Osteoblast (primary cell): ENCODE data around the gene GLUL. TPM values are rescaled to one million over a fixed set of nuclear protein-coding genes. Genes with fewer than 3 reads are reported as not detected.

Experiments used
- DNase-seq: peaks from one replicate; pipeline ENCODE4 v3.0.0; 2011; ENCODE audit warnings: low spot score, mixed read lengths; ENCODE audit not compliant: insufficient read length; ENCODE audit errors: missing footprints
- H2AFZ ChIP-seq: 2 replicates; pipeline ENCODE4 v1.6.0; 2011; ENCODE audit warnings: mild to moderate bottlenecking, low read length
- H3K27ac ChIP-seq: 2 replicates; pipeline ENCODE4 v1.5.1; 2011; ENCODE audit warnings: mild to moderate bottlenecking, low read depth, low read length, moderate library complexity
- H3K27me3 ChIP-seq: 2 replicates; pipeline ENCODE4 v1.6.0; 2012; ENCODE audit warnings: mild to moderate bottlenecking, control low read depth, inconsistent platforms, low read length, moderate library complexity; ENCODE audit not compliant: insufficient read depth
- H3K36me3 ChIP-seq: 2 replicates; pipeline ENCODE4 v1.5.1; 2011; ENCODE audit warnings: mild to moderate bottlenecking, low read length, control low read depth, moderate library complexity; ENCODE audit not compliant: insufficient read depth
- H3K4me1 ChIP-seq: 2 replicates; pipeline ENCODE4 v1.5.1; 2011; ENCODE audit warnings: mild to moderate bottlenecking, low read length, control low read depth, moderate library complexity; ENCODE audit not compliant: insufficient read depth
- H3K4me2 ChIP-seq: 2 replicates; pipeline ENCODE4 v1.6.0; 2011; ENCODE audit warnings: mild to moderate bottlenecking, low read length; ENCODE audit not compliant: insufficient read depth
- H3K4me3 ChIP-seq: fragments of 200-600 bp; sonication (generic); 3 replicates; pipeline ENCODE4 v1.5.1; 2012; ENCODE audit warnings: mild to moderate bottlenecking, low read length, inconsistent platforms; ENCODE audit not compliant: insufficient read depth
- H3K79me2 ChIP-seq: 2 replicates; pipeline ENCODE4 v1.6.0; 2012; ENCODE audit warnings: mild to moderate bottlenecking, low read length, control low read depth, inconsistent platforms; ENCODE audit not compliant: insufficient read depth
- H3K9me3 ChIP-seq: 2 replicates; pipeline ENCODE4 v1.5.1; 2011; ENCODE audit warnings: low read depth, low read length, control low read depth
- H4K20me1 ChIP-seq: 2 replicates; pipeline ENCODE4 v1.6.0; 2012; ENCODE audit warnings: mild to moderate bottlenecking, low read length, control low read depth; ENCODE audit not compliant: insufficient read depth
- total RNA-seq: library from RNA; depleted of rRNA; stranded (reverse); fragments of >200 nt; gene quantifications from 2 replicates; pipeline ENCODE4 v1.2.3, GENCODE V29; 2012
- TF ChIP-seq, protein P1 (sequence below): IDR thresholded peaks from 2 replicates; pipeline ENCODE4 v1.5.1; 2011; ENCODE audit warnings: mild to moderate bottlenecking, low read depth, low read length, moderate library complexity; ENCODE audit errors: extremely low read depth

The GLUL gene
- total RNA-seq, 1 donor = 259 TPM

GRCh38 chr1:182430263-182431068 is 38.9 kb upstream of the GLUL start:
- H3K27ac ChIP-seq = no peak overlapping the region
- no peaks in the 10 kb centered on the region for H3K9me3 ChIP-seq
- no peak overlapping the region for H3K4me2 ChIP-seq
- no peak overlapping the region for H2AFZ ChIP-seq
- no peaks in the 10 kb centered on the region for H3K36me3 ChIP-seq
- TF ChIP-seq, protein P1, sequence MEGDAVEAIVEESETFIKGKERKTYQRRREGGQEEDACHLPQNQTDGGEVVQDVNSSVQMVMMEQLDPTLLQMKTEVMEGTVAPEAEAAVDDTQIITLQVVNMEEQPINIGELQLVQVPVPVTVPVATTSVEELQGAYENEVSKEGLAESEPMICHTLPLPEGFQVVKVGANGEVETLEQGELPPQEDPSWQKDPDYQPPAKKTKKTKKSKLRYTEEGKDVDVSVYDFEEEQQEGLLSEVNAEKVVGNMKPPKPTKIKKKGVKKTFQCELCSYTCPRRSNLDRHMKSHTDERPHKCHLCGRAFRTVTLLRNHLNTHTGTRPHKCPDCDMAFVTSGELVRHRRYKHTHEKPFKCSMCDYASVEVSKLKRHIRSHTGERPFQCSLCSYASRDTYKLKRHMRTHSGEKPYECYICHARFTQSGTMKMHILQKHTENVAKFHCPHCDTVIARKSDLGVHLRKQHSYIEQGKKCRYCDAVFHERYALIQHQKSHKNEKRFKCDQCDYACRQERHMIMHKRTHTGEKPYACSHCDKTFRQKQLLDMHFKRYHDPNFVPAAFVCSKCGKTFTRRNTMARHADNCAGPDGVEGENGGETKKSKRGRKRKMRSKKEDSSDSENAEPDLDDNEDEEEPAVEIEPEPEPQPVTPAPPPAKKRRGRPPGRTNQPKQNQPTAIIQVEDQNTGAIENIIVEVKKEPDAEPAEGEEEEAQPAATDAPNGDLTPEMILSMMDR = no peak
- no peaks in the 10 kb centered on the region for H3K79me2 ChIP-seq
- no peaks in the 10 kb centered on the region for H4K20me1 ChIP-seq
- H3K4me1 ChIP-seq = no peaks in the 10 kb centered on the region
- no peaks in the 10 kb centered on the region for H3K27me3 ChIP-seq
- no peak for DNase-seq
- H3K4me3 ChIP-seq = no peak overlapping the region

DNA sequence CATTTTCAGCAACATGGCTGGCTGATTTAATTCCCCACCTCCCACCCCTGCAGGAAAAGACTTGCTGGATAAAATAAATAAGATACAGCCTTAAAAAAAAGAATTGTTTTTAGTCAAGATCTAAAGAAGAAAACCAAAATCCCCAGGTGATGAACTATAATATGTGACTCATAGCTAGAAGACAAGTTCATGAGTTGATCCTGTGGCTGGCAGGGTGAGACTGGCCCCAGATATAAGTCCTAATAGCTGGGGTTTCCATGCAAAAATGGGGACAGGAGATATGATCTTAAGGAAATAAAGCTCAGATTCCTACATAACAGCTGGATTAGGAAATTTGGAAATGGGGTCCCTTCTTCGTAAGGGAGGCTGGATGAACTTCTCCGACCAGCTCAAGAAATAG is 36.5 kb upstream of the GLUL start:
- Histone ChIP-seq H3K36me3 (no peaks in the 10 kb centered on the region), H3K79me2 (no peaks in the 10 kb centered on the region), H3K4me1 (no peaks in the 10 kb centered on the region), H3K27me3 (no peaks in the 10 kb centered on the region), H3K9me3 (no peaks in the 10 kb centered on the region), H3K4me3 (no peak overlapping the region), H2AFZ (no peak overlapping the region), H3K27ac (no peak overlapping the region), H3K4me2 (no peak overlapping the region), H4K20me1 (no peaks in the 10 kb centered on the region)
- TF ChIP-seq, protein P1 = no peak
- no peak for DNase-seq

GRCh38 chr1:182426442-182427430 is 35.1 kb upstream of the GLUL start:
- H3K9me3 ChIP-seq = no peaks in the 10 kb centered on the region
- H3K36me3 ChIP-seq = no peaks in the 10 kb centered on the region
- no peaks in the 10 kb centered on the region for H3K4me1 ChIP-seq
- H3K79me2 ChIP-seq = no peaks in the 10 kb centered on the region
- H4K20me1 ChIP-seq = no peaks in the 10 kb centered on the region
- TF ChIP-seq, protein P1 = no peak
- H3K4me2 ChIP-seq = no peak overlapping the region
- no peak for DNase-seq
- H2AFZ ChIP-seq = no peak overlapping the region
- no peak overlapping the region for H3K27ac ChIP-seq
- H3K27me3 ChIP-seq = no peaks in the 10 kb centered on the region
- no peak overlapping the region for H3K4me3 ChIP-seq

GRCh38 chr1:182415789-182416188 is 24.2 kb upstream of the GLUL start:
- no peaks in the 10 kb centered on the region for H3K36me3 ChIP-seq
- H3K9me3 ChIP-seq = no peaks in the 10 kb centered on the region
- H3K4me1 ChIP-seq = no peaks in the 10 kb centered on the region
- no peak overlapping the region for H3K27ac ChIP-seq
- no peak overlapping the region for H3K4me2 ChIP-seq
- H3K79me2 ChIP-seq = no peaks in the 10 kb centered on the region
- no peak overlapping the region for H3K4me3 ChIP-seq
- H4K20me1 ChIP-seq = no peaks in the 10 kb centered on the region
- no peak for DNase-seq
- no peak overlapping the region for H2AFZ ChIP-seq
- TF ChIP-seq, protein P1 = no peak
- H3K27me3 ChIP-seq = no peaks in the 10 kb centered on the region
